Stimulated activated CD4-positive, alpha-beta T cell treated with anti-CD3 and anti-CD28 coated beads, Interleukin-15, amount 100 ng/mL, for 24 hours (primary cell): Measurements from ENCODE around the gene SNTG2.

Experiments used
- DNase-seq: peaks from one replicate; pipeline ENCODE4 v3.0.0-alpha.2; 2020

SNTG2 gene

GRCh38 chr2:1249897-1250687 lies 299.4 kb downstream of the SNTG2 start:
- DNase-seq: no peak

GRCh38 chr2:1251520-1251919 lies 300.9 kb downstream of the SNTG2 start:
- no peak for DNase-seq

- no peak for DNase-seq
These were observed 303.0 kb downstream of the SNTG2 start for GRCh38 chr2:1253629-1254028.

GRCh38 chr2:1254662-1255343 lies 304.2 kb downstream of the SNTG2 start:
- no peak for DNase-seq

GRCh38 chr2:1256632-1257324 lies 306.1 kb downstream of the SNTG2 start:
- DNase-seq: no peak

- no peak for DNase-seq
These were observed 306.7 kb downstream of the SNTG2 start for GRCh38 chr2:1257334-1257733.

- no peak for DNase-seq
These were observed 309.1 kb downstream of the SNTG2 start for GRCh38 chr2:1259746-1260145.

- DNase-seq: no peak
These were observed 312.0 kb downstream of the SNTG2 start for GRCh38 chr2:1262609-1263008.

GRCh38 chr2:1265454-1265853 lies 314.8 kb downstream of the SNTG2 start:
- no peak for DNase-seq

- no peak for DNase-seq
These were observed 315.7 kb downstream of the SNTG2 start for GRCh38 chr2:1266351-1266750.

GRCh38 chr2:1268034-1268433 lies 317.4 kb downstream of the SNTG2 start:
- no peak for DNase-seq

- no peak for DNase-seq
These were observed 319.2 kb downstream of the SNTG2 start for GRCh38 chr2:1269812-1270211.

- no peak for DNase-seq
These were observed 322.2 kb downstream of the SNTG2 start for GRCh38 chr2:1272835-1273234.

- no peak for DNase-seq
These were observed 327.0 kb downstream of the SNTG2 start for GRCh38 chr2:1277634-1278033.

GRCh38 chr2:1278125-1278524 lies 327.5 kb downstream of the SNTG2 start:
- no peak for DNase-seq

GRCh38 chr2:1278861-1279260 lies 328.2 kb downstream of the SNTG2 start:
- no peak for DNase-seq

- DNase-seq: no peak
These were observed 331.9 kb downstream of the SNTG2 start for GRCh38 chr2:1282552-1282951.

- no peak for DNase-seq
These were observed 332.6 kb downstream of the SNTG2 start for GRCh38 chr2:1283020-1283801.

- no peak for DNase-seq
These were observed 333.2 kb downstream of the SNTG2 start for GRCh38 chr2:1283871-1284270.

- no peak for DNase-seq
These were observed 336.3 kb downstream of the SNTG2 start for GRCh38 chr2:1286929-1287328.

- DNase-seq: no peak
These were observed 336.8 kb downstream of the SNTG2 start for GRCh38 chr2:1287427-1287826.

- DNase-seq: no peak
These were observed 344.3 kb downstream of the SNTG2 start for GRCh38 chr2:1294900-1295299.

- no peak for DNase-seq
These were observed 345.1 kb downstream of the SNTG2 start for GRCh38 chr2:1295740-1296139.
